ENCODE measurements around the gene CEACAM5. TPM values are rescaled to one million over a fixed set of nuclear protein-coding genes. Genes with fewer than 3 reads are reported as not detected.

Gene CEACAM5
- not detected in 2 replicates for total RNA-seq

GRCh38 chr19:41708481-41708880 lies at the start of gene CEACAM5:
Gene CEACAM5 (plus strand): TSS chr19:41708626. CDS start chr19:41708732, 106 bp downstream.

GRCh38 chr19:41688098-41688497 lies 20.3 kb upstream of the CEACAM5 start, which contains the start of gene CEACAM7:
Gene CEACAM7 (minus strand): TSS chr19:41688270. CDS start chr19:41688165, 105 bp downstream.

GRCh38 chr19:41755328-41755913 lies 47.0 kb downstream of the CEACAM5 start, which contains the start of gene CEACAM6:
Gene CEACAM6 (plus strand): TSS chr19:41755530. CDS start chr19:41755639, 109 bp downstream.

Other genes starting within 250 kb of the CEACAM5 start
- gene CEACAM21, start 132.5 kb upstream of the CEACAM5 start, total RNA-seq: not detected in 2 replicates
- gene CEACAM4, start 81.6 kb upstream of the CEACAM5 start, total RNA-seq: not detected in 2 replicates
- gene CEACAM7, start 20.4 kb upstream of the CEACAM5 start, total RNA-seq: not detected in 2 replicates
- gene CEACAM6, start 46.9 kb downstream of the CEACAM5 start, total RNA-seq: not detected in 2 replicates
- gene CEACAM3, start 88.0 kb downstream of the CEACAM5 start, total RNA-seq: not detected in 2 replicates
- not detected in 2 replicates for gene LYPD4, start 136.1 kb downstream of the CEACAM5 start, total RNA-seq
- gene DMRTC2, start 136.4 kb downstream of the CEACAM5 start, total RNA-seq: not detected in 2 replicates
- 935 and 1,538 TPM in 2 replicates for gene RPS19, start 151.6 kb downstream of the CEACAM5 start, total RNA-seq
- gene CD79A, start 168.7 kb downstream of the CEACAM5 start, total RNA-seq: not detected in 2 replicates
- 37.6 and 50.6 TPM in 2 replicates for gene ARHGEF1, start 174.6 kb downstream of the CEACAM5 start, total RNA-seq
- gene ERFL, start 219.8 kb downstream of the CEACAM5 start, total RNA-seq: 0.06 TPM in 1 of 2 replicates, not detected in the other